ENCODE measurements around the gene MEGF6. TPM values are rescaled to one million over a fixed set of nuclear protein-coding genes. Genes with fewer than 3 reads are reported as not detected.
A peak's percentile ranks its signal among the peaks of the same experiment; 100 is the strongest.

Gene MEGF6
- total and polyA plus RNA-seq, 8 donors = 40.6 to 108 (median 51.5) TPM

- TF ChIP-seq CTCF (IDR thresholded peaks at IDR 0.05) = no peak
- H3K4me1 ChIP-seq = peaks cover 0 to 4% of the 10 kb centered on the region in 2 donors
- H3K9me3 ChIP-seq = no peaks in the 10 kb centered on the region
- ATAC-seq (no peak), DNase-seq (no peak)
- H3K27ac ChIP-seq = no peak overlapping the region
- intact Hi-C loops (cut with DNase I) = no loop called here
- H3K36me3 ChIP-seq = no peaks in the 10 kb centered on the region
- H3K27me3 ChIP-seq = no peaks in the 10 kb centered on the region
- H3K4me3 ChIP-seq = no peak overlapping the region
Observed at GRCh38 chr1:3579626-3580025, 31.7 kb downstream of the MEGF6 start.

GRCh38 chr1:3578906-3579305, 32.4 kb downstream of the MEGF6 start:
- no peak overlapping the region for H3K4me3 ChIP-seq
- ATAC-seq = no peak
- no peaks in the 10 kb centered on the region for H3K27me3 ChIP-seq
- intact Hi-C loops (cut with DNase I) = no loop called here
- H3K36me3 ChIP-seq = no peaks in the 10 kb centered on the region
- no peak for DNase-seq
- TF ChIP-seq CTCF (IDR thresholded peaks at IDR 0.05) = no peak
- H3K4me1 ChIP-seq = peaks cover 0 to 4% of the 10 kb centered on the region in 2 donors
- no peaks in the 10 kb centered on the region for H3K9me3 ChIP-seq
- H3K27ac ChIP-seq = no peak overlapping the region

GRCh38 chr1:3578433-3578805, 32.9 kb downstream of the MEGF6 start:
- H3K4me1 ChIP-seq = peaks cover 0 to 4% of the 10 kb centered on the region in 2 donors
- H3K9me3 ChIP-seq = no peaks in the 10 kb centered on the region
- intact Hi-C loops (cut with DNase I) = no loop called here
- H3K27ac ChIP-seq = no peak overlapping the region
- no peak for ATAC-seq
- H3K4me3 ChIP-seq = no peak overlapping the region
- no peaks in the 10 kb centered on the region for H3K36me3 ChIP-seq
- no peaks in the 10 kb centered on the region for H3K27me3 ChIP-seq
- DNase-seq = no peak
- TF ChIP-seq CTCF (IDR thresholded peaks at IDR 0.05) = no peak

GRCh38 chr1:3577711-3578432, 33.4 kb downstream of the MEGF6 start:
- ATAC-seq (peak; percentile 29), DNase-seq (no peak)
- Histone ChIP-seq H3K27me3 (no peaks in the 10 kb centered on the region), H3K9me3 (no peaks in the 10 kb centered on the region), H3K36me3 (no peaks in the 10 kb centered on the region), H3K4me1 (peaks cover 0 to 4% of the 10 kb centered on the region in 2 donors), H3K4me3 (no peak overlapping the region), H3K27ac (no peak overlapping the region)
- intact Hi-C loops (cut with DNase I) = no loop called here
- TF ChIP-seq CTCF (IDR thresholded peaks at IDR 0.05) = no peak

- TF ChIP-seq CTCF (IDR thresholded peaks at IDR 0.05) = no peak
- Histone ChIP-seq H3K36me3 (no peaks in the 10 kb centered on the region), H3K9me3 (no peaks in the 10 kb centered on the region), H3K4me1 (peaks cover 0 to 4% of the 10 kb centered on the region in 2 donors), H3K27me3 (no peaks in the 10 kb centered on the region), H3K4me3 (no peak overlapping the region), H3K27ac (no peak overlapping the region)
- ATAC-seq (peak; percentile 54), DNase-seq (peak in 2 of 4 donors; percentile 95 to 96)
- intact Hi-C loops (cut with DNase I) = no loop called here
Observed at GRCh38 chr1:3577300-3577699, 34.0 kb downstream of the MEGF6 start.

Measured in left lung (tissue), 10 donors.